WTC11 (cell line): Measurements from ENCODE around the gene RNF208. TPM values are rescaled to one million over a fixed set of nuclear protein-coding genes. Genes with fewer than 3 reads are reported as not detected.

Source experiments
- ATAC-seq: fragments of 200-7000 bp; cut with Tn5 transposase; 2 replicates; pipeline ENCODE4 v1.10.0; 2021; ENCODE audit warnings: mild to moderate bottlenecking, moderate library complexity
- CTCF ChIA-PET: fragments of 300-600 bp; sonication (Branson Sonifier 250); formaldehyde crosslinking; loops from one replicate; lab custom pipeline; 2021; ENCODE audit warnings: antibody characterized with exemption; lab: Charles Lee
- POLR2A ChIA-PET: fragments of 350-600 bp; sonication (Branson Sonifier 250); formaldehyde crosslinking; loops from one replicate; lab custom pipeline; 2021; ENCODE audit warnings: antibody characterized with exemption; lab: Charles Lee
- DNase-seq: peaks from one replicate; pipeline ENCODE4 v3.0.0; 2021; ENCODE audit warnings: low spot score
- H3K27ac Mint-ChIP-seq: 2 replicates; pipeline ENCODE4 v1.8.0; 2021; ENCODE audit warnings: mixed read lengths
- H3K27me3 Mint-ChIP-seq: 2 replicates; pipeline ENCODE4 v1.8.0; 2021; ENCODE audit warnings: low read depth, mild to moderate bottlenecking, moderate library complexity, mixed read lengths
- H3K36me3 Mint-ChIP-seq: 2 replicates; pipeline ENCODE4 v1.8.0; 2021; ENCODE audit warnings: mixed read lengths
- H3K4me1 Mint-ChIP-seq: 2 replicates; pipeline ENCODE4 v1.8.0; 2022; ENCODE audit warnings: mixed read lengths
- H3K4me3 Mint-ChIP-seq: 2 replicates; pipeline ENCODE4 v1.8.0; 2021; ENCODE audit warnings: mild to moderate bottlenecking, moderate library complexity, mixed read lengths
- H3K9me3 Mint-ChIP-seq: 2 replicates; pipeline ENCODE4 v1.8.0; 2021; ENCODE audit warnings: mixed read lengths
- AR ChIP-seq: fragments of 250-450 bp; sonication (Bioruptor Pico); IDR thresholded peaks from 2 replicates; pipeline ENCODE4 v1.9.0; 2021; ENCODE audit warnings: mild to moderate bottlenecking
- ATF3 ChIP-seq: sonication (generic); formaldehyde crosslinking; conservative IDR thresholded peaks from 2 replicates; pipeline ENCODE4 v1.8.1; 2022; ENCODE audit warnings: mild to moderate bottlenecking, missing genetic modification reagents
- CDX4 ChIP-seq: fragments of 250-450 bp; sonication (Bioruptor Pico); IDR thresholded peaks from 2 replicates; pipeline ENCODE4 v1.9.0; 2021; ENCODE audit warnings: moderate library complexity, mild to moderate bottlenecking, inconsistent platforms, borderline replicate concordance
- E2F1 ChIP-seq: sonication (generic); formaldehyde crosslinking; IDR thresholded peaks from 2 replicates; pipeline ENCODE4 v1.8.0; 2022; ENCODE audit warnings: mild to moderate bottlenecking, missing genetic modification reagents
- E2F4 ChIP-seq: sonication (generic); formaldehyde crosslinking; IDR thresholded peaks from 2 replicates; pipeline ENCODE4 v1.8.1; 2022; ENCODE audit warnings: low read depth, mild to moderate bottlenecking, moderate library complexity, missing genetic modification reagents, borderline replicate concordance
- ELF4 ChIP-seq: sonication (generic); formaldehyde crosslinking; IDR thresholded peaks from 2 replicates; pipeline ENCODE4 v1.8.1; 2022; ENCODE audit warnings: low read depth, mild to moderate bottlenecking, moderate library complexity, missing genetic modification reagents
- GABPB1 ChIP-seq: sonication (generic); formaldehyde crosslinking; IDR thresholded peaks from 2 replicates; pipeline ENCODE4 v1.8.1; 2023; ENCODE audit warnings: mild to moderate bottlenecking, missing genetic modification reagents
- HMGXB4 ChIP-seq: sonication (generic); formaldehyde crosslinking; IDR thresholded peaks from 2 replicates; pipeline ENCODE4 v1.8.1; 2023; ENCODE audit warnings: mild to moderate bottlenecking, moderate library complexity, missing genetic modification reagents
- IRF1 ChIP-seq: sonication (generic); formaldehyde crosslinking; IDR thresholded peaks from 2 replicates; pipeline ENCODE4 v1.8.0; 2023; ENCODE audit warnings: missing genetic modification reagents
- MYBL2 ChIP-seq: sonication (generic); formaldehyde crosslinking; IDR thresholded peaks from 2 replicates; pipeline ENCODE4 v1.8.1; 2023; ENCODE audit warnings: mild to moderate bottlenecking, moderate library complexity, missing genetic modification reagents
- NR2C2 ChIP-seq: sonication (generic); formaldehyde crosslinking; IDR thresholded peaks from 2 replicates; pipeline ENCODE4 v1.8.0; 2022; ENCODE audit warnings: mild to moderate bottlenecking, missing genetic modification reagents
- SMAD3 ChIP-seq: sonication (generic); formaldehyde crosslinking; IDR thresholded peaks from 2 replicates; pipeline ENCODE4 v1.8.0; 2022; ENCODE audit warnings: missing genetic modification reagents, mild to moderate bottlenecking, borderline replicate concordance
- SOX15 ChIP-seq: fragments of 250-450 bp; sonication (Bioruptor Pico); IDR thresholded peaks from 2 replicates; pipeline ENCODE4 v1.9.0; 2021; ENCODE audit warnings: mild to moderate bottlenecking
- TP53 ChIP-seq: sonication (generic); formaldehyde crosslinking; IDR thresholded peaks from 2 replicates; pipeline ENCODE4 v1.8.1; 2023; ENCODE audit warnings: mild to moderate bottlenecking, missing genetic modification reagents
- ZNF416 ChIP-seq: fragments of 250-450 bp; sonication (Bioruptor Pico); IDR thresholded peaks from 2 replicates; pipeline ENCODE4 v1.9.0; 2021; ENCODE audit warnings: mild to moderate bottlenecking, inconsistent platforms
- total RNA-seq: library from RNA; stranded (reverse); gene quantifications from 3 replicates; pipeline ENCODE4 v1.2.3, GENCODE V29; 2021
- TF ChIP-seq, protein P1 (sequence below): fragments of 250-450 bp; sonication (Bioruptor Pico); IDR thresholded peaks from 2 replicates; pipeline ENCODE4 v1.8.0; 2021; ENCODE audit warnings: mild to moderate bottlenecking

Gene RNF208
- total RNA-seq, 1 experiment from 2014 or later, result 14.8 TPM

- no peak for TF ChIP-seq ATF3 (CRISPR knock-in tag)
- TF ChIP-seq MYBL2 (CRISPR knock-in tag), result no peak
Measured at GRCh38 chr9:137180491-137180890, 41.5 kb downstream of the RNF208 start (continued).

- CTCF ChIA-PET, result interaction anchor here (1.4 kb wide), 1 partner anchor 116 kb away, joined by 3 read pairs; no protein-coding TSS in a partner anchor
- H3K4me1 Mint-ChIP-seq, result no peaks in the 10 kb centered on the region
- POLR2A ChIA-PET, result no interaction called here
- no peak overlapping the region for H3K4me3 Mint-ChIP-seq
- H3K9me3 Mint-ChIP-seq, result no peaks in the 10 kb centered on the region
- no peak overlapping the region for H3K27ac Mint-ChIP-seq
- no peaks in the 10 kb centered on the region; the same call in 1 of the 2 replicates for H3K27me3 Mint-ChIP-seq
- peaks cover 9% of the 10 kb centered on the region for H3K36me3 Mint-ChIP-seq
- ATAC-seq, result no peak
- no peak for DNase-seq
- no peak for TF ChIP-seq SOX15
- no peak for TF ChIP-seq SMAD3 (CRISPR knock-in tag)
- TF ChIP-seq IRF1 (CRISPR knock-in tag), result no peak
- TF ChIP-seq E2F1 (CRISPR knock-in tag), result no peak
- no peak for TF ChIP-seq NR2C2 (CRISPR knock-in tag)
Measured at GRCh38 chr9:137179761-137180160, 42.3 kb downstream of the RNF208 start.

DNA sequence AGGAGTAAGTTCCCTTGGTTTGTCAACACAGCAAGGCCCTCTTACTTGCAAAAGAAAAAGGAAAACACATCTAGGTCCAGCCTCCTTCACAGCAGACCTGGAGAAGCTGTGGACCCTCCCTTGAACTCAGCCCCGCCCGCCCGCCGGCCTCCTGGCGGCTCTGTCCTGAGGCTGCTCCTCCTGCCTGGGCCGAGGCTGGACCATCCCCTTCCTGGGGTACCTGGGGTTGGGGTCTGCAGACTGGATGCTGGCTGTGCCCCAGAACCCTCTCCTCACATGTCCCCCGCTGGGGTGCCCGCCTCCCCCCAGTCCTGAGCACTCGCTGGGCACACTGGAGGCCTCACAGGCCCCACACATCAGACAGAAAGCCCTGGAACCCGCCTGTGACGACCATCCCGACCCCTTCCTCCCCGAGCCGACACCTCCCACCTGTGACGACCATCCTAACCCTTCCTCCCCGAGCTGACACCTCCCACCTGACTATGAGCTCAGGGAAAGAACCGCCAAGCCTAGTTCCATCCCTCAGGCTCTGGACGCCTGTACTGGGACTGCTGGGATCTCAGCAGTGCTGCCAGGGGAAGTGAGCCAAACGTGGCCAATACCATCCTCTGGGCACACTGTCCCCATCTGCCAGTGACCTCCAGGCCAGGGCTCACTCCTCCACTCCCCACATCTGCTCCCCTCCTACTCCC is 43.0 kb downstream of the RNF208 start:
- ChIA-PET CTCF (interaction anchor here (1.0 to 1.4 kb wide), 2 partner anchors 9 to 115 kb away, joined by 3 to 4 read pairs; partner anchors contain the start of gene LRRC26), POLR2A (no interaction called here)
- H3K27me3 Mint-ChIP-seq, result no peaks in the 10 kb centered on the region; the same call in 1 of the 2 replicates
- no peak for DNase-seq
- peaks cover 9% of the 10 kb centered on the region for H3K36me3 Mint-ChIP-seq
- TF ChIP-seq E2F4 (CRISPR knock-in tag), result no peak
- no peak for TF ChIP-seq GABPB1 (CRISPR knock-in tag)
- TF ChIP-seq CDX4 (CRISPR knock-in tag), result no peak
- TF ChIP-seq HMGXB4 (CRISPR knock-in tag), result no peak
- no peak for TF ChIP-seq AR
- no peak for TF ChIP-seq ELF4 (CRISPR knock-in tag)
- TF ChIP-seq TP53 (CRISPR knock-in tag), result no peak
- no peak for TF ChIP-seq ZNF416
- TF ChIP-seq, protein P1, sequence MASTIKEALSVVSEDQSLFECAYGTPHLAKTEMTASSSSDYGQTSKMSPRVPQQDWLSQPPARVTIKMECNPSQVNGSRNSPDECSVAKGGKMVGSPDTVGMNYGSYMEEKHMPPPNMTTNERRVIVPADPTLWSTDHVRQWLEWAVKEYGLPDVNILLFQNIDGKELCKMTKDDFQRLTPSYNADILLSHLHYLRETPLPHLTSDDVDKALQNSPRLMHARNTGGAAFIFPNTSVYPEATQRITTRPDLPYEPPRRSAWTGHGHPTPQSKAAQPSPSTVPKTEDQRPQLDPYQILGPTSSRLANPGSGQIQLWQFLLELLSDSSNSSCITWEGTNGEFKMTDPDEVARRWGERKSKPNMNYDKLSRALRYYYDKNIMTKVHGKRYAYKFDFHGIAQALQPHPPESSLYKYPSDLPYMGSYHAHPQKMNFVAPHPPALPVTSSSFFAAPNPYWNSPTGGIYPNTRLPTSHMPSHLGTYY (CRISPR knock-in tag), result no peak
- no peaks in the 10 kb centered on the region for H3K4me1 Mint-ChIP-seq
- H3K27ac Mint-ChIP-seq, result no peak overlapping the region
- H3K9me3 Mint-ChIP-seq, result no peaks in the 10 kb centered on the region
- H3K4me3 Mint-ChIP-seq, result no peak overlapping the region
- ATAC-seq, result no peak
